Liver (tissue), 3 donors: ENCODE data around the gene GRAMD2B.

Source experiments
- EGR1 ChIP-seq, 2 donors: IDR thresholded peaks; 2 replicates each; pipeline ENCODE4 v1.6.1; 2016 to 2018; ENCODE audit warnings: antibody characterized with exemption in 2 of 2, low read depth in 2 of 2
- GABPA ChIP-seq, 2 donors: IDR thresholded peaks in 1 of 2; conservative IDR thresholded peaks in 1 of 2; 2 replicates each; pipeline ENCODE4 v1.6.1; 2016; ENCODE audit warnings: antibody characterized with exemption in 2 of 2, mild to moderate bottlenecking in 1 of 2, moderate library complexity in 1 of 2
- HNF4A ChIP-seq, 2 donors: conservative IDR thresholded peaks; 2 replicates each; pipeline ENCODE4 v1.6.1; 2016; ENCODE audit warnings: antibody characterized with exemption in 2 of 2, mild to moderate bottlenecking in 2 of 2
- JUND ChIP-seq, 2 donors: IDR thresholded peaks; 2 replicates each; pipeline ENCODE4 v1.6.1; 2016; ENCODE audit warnings: antibody characterized with exemption in 2 of 2
- RAD21 ChIP-seq, 2 donors: IDR thresholded peaks; 2 replicates each; pipeline ENCODE4 v1.6.1; 2016; ENCODE audit warnings: antibody characterized with exemption in 2 of 2, mild to moderate bottlenecking in 2 of 2
- RXRA ChIP-seq, 2 donors: IDR thresholded peaks; 2 replicates each; pipeline ENCODE4 v1.6.1; 2017 to 2018; ENCODE audit warnings: antibody characterized with exemption in 2 of 2, mild to moderate bottlenecking in 1 of 2
- SP1 ChIP-seq: IDR thresholded peaks from 2 replicates; pipeline ENCODE4 v1.6.1; 2018; ENCODE audit warnings: antibody characterized with exemption, mild to moderate bottlenecking
- TAF1 ChIP-seq: conservative IDR thresholded peaks from 2 replicates; pipeline ENCODE4 v1.6.1; 2016; ENCODE audit warnings: antibody characterized with exemption, mild to moderate bottlenecking
- YY1 ChIP-seq: IDR thresholded peaks from 2 replicates; pipeline ENCODE4 v1.6.1; 2016; ENCODE audit warnings: antibody characterized with exemption, mild to moderate bottlenecking
- TF ChIP-seq, protein P1 (sequence below): fragments of 150-350 bp; IDR thresholded peaks from 2 replicates; pipeline ENCODE4 v1.5.1; 2017; ENCODE audit warnings: improper control_type of control experiment, low read depth, low read length; ENCODE audit not compliant: missing input control
- TF ChIP-seq, protein P2 (sequence below): IDR thresholded peaks from 2 replicates; pipeline ENCODE4 v1.6.1; 2016; ENCODE audit warnings: antibody characterized with exemption
- TF ChIP-seq, protein P3 (sequence below): IDR thresholded peaks from 2 replicates; pipeline ENCODE4 v1.6.1; 2016; ENCODE audit warnings: antibody characterized with exemption, mild to moderate bottlenecking
- TF ChIP-seq, protein P4 (sequence below): IDR thresholded peaks from 2 replicates; pipeline ENCODE4 v1.6.1; 2016; ENCODE audit warnings: antibody characterized with exemption
- TF ChIP-seq, protein P5 (sequence below): IDR thresholded peaks from 2 replicates; pipeline ENCODE4 v1.6.1; 2016; ENCODE audit warnings: antibody characterized with exemption
- donor health status: healthy.
- donor health status: healthy.

DNA sequence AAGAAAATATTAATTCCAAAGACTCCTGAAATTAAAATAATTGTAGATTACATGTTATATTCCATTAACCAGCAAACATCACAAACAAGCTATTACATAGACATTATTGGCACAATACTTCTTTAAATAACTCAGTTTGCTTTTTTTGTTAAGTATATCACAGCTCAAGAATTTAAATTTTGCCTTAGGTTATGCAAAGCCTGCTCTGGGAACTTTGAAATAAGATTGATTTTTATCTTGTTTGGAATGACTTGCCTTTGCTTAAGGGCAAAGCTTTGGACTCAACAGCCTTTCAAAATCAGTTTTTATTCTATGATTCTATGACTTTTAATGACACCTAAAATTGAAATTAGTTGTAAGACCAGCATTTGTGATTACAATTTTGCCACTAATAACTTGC lies 93.6 kb downstream of the GRAMD2B start:
- no peak for TF ChIP-seq RXRA (IDR thresholded peaks at IDR 0.05)
- TF ChIP-seq, protein P1, sequence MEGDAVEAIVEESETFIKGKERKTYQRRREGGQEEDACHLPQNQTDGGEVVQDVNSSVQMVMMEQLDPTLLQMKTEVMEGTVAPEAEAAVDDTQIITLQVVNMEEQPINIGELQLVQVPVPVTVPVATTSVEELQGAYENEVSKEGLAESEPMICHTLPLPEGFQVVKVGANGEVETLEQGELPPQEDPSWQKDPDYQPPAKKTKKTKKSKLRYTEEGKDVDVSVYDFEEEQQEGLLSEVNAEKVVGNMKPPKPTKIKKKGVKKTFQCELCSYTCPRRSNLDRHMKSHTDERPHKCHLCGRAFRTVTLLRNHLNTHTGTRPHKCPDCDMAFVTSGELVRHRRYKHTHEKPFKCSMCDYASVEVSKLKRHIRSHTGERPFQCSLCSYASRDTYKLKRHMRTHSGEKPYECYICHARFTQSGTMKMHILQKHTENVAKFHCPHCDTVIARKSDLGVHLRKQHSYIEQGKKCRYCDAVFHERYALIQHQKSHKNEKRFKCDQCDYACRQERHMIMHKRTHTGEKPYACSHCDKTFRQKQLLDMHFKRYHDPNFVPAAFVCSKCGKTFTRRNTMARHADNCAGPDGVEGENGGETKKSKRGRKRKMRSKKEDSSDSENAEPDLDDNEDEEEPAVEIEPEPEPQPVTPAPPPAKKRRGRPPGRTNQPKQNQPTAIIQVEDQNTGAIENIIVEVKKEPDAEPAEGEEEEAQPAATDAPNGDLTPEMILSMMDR: no peak
- no peak for TF ChIP-seq TAF1
- TF ChIP-seq, protein P2, sequence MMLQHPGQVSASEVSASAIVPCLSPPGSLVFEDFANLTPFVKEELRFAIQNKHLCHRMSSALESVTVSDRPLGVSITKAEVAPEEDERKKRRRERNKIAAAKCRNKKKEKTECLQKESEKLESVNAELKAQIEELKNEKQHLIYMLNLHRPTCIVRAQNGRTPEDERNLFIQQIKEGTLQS: no peak
- TF ChIP-seq GABPA (IDR thresholded peaks at IDR 0.05 in 1 of 2, conservative IDR thresholded peaks at IDR 0.05 in 1 of 2): no peak
- no peak for TF ChIP-seq SP1
- no peak for TF ChIP-seq JUND (IDR thresholded peaks at IDR 0.05)
- no peak for TF ChIP-seq HNF4A (conservative IDR thresholded peaks at IDR 0.05)
- TF ChIP-seq, protein P3, sequence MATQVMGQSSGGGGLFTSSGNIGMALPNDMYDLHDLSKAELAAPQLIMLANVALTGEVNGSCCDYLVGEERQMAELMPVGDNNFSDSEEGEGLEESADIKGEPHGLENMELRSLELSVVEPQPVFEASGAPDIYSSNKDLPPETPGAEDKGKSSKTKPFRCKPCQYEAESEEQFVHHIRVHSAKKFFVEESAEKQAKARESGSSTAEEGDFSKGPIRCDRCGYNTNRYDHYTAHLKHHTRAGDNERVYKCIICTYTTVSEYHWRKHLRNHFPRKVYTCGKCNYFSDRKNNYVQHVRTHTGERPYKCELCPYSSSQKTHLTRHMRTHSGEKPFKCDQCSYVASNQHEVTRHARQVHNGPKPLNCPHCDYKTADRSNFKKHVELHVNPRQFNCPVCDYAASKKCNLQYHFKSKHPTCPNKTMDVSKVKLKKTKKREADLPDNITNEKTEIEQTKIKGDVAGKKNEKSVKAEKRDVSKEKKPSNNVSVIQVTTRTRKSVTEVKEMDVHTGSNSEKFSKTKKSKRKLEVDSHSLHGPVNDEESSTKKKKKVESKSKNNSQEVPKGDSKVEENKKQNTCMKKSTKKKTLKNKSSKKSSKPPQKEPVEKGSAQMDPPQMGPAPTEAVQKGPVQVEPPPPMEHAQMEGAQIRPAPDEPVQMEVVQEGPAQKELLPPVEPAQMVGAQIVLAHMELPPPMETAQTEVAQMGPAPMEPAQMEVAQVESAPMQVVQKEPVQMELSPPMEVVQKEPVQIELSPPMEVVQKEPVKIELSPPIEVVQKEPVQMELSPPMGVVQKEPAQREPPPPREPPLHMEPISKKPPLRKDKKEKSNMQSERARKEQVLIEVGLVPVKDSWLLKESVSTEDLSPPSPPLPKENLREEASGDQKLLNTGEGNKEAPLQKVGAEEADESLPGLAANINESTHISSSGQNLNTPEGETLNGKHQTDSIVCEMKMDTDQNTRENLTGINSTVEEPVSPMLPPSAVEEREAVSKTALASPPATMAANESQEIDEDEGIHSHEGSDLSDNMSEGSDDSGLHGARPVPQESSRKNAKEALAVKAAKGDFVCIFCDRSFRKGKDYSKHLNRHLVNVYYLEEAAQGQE: no peak
- TF ChIP-seq RAD21 (IDR thresholded peaks at IDR 0.05): no peak
- TF ChIP-seq, protein P4, sequence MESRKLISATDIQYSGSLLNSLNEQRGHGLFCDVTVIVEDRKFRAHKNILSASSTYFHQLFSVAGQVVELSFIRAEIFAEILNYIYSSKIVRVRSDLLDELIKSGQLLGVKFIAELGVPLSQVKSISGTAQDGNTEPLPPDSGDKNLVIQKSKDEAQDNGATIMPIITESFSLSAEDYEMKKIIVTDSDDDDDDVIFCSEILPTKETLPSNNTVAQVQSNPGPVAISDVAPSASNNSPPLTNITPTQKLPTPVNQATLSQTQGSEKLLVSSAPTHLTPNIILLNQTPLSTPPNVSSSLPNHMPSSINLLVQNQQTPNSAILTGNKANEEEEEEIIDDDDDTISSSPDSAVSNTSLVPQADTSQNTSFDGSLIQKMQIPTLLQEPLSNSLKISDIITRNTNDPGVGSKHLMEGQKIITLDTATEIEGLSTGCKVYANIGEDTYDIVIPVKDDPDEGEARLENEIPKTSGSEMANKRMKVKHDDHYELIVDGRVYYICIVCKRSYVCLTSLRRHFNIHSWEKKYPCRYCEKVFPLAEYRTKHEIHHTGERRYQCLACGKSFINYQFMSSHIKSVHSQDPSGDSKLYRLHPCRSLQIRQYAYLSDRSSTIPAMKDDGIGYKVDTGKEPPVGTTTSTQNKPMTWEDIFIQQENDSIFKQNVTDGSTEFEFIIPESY: no peak
- no peak for TF ChIP-seq EGR1 (IDR thresholded peaks at IDR 0.05; ENCODE audit: low read depth in 2 of 2)
- TF ChIP-seq, protein P5, sequence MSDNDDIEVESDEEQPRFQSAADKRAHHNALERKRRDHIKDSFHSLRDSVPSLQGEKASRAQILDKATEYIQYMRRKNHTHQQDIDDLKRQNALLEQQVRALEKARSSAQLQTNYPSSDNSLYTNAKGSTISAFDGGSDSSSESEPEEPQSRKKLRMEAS: no peak
- TF ChIP-seq YY1: no peak
